ENCODE data around the gene PARP14. TPM values are rescaled to one million over a fixed set of nuclear protein-coding genes. Genes with fewer than 3 reads are reported as not detected.

The PARP14 gene
- total RNA-seq, 1 donor from 2014 or later = 131 TPM

GRCh38 chr3:122676759-122677158 lies 3.9 kb upstream of the PARP14 start:
- no peak for ATAC-seq
- Histone ChIP-seq H3K27me3 (no peaks in the 10 kb centered on the region), H3K4me3 (no peak overlapping the region), H3K36me3 (no peaks in the 10 kb centered on the region), H3K27ac (no peak overlapping the region), H3K9me3 (no peaks in the 10 kb centered on the region), H3K4me1 (peaks cover 20% of the 10 kb centered on the region)
- TF ChIP-seq CTCF (IDR thresholded peaks at IDR 0.05) = no peak
- intact Hi-C loops (cut with DNase I) = loop anchor here (5.0 kb wide), 1 partner anchor 114 kb away; the partner anchor contains the start of genes DTX3L and PARP9
- DNase-seq = no peak

- DNase-seq (no peak), ATAC-seq (no peak)
- Histone ChIP-seq H3K4me1 (peaks cover 24% of the 10 kb centered on the region), H3K27ac (no peak overlapping the region), H3K4me3 (no peak overlapping the region), H3K9me3 (no peaks in the 10 kb centered on the region), H3K36me3 (no peaks in the 10 kb centered on the region), H3K27me3 (no peaks in the 10 kb centered on the region)
- intact Hi-C loops (cut with DNase I) = loop anchor here (5.0 kb wide), 1 partner anchor 115 kb away; the partner anchor contains the start of genes DTX3L and PARP9
- no peak for TF ChIP-seq CTCF (IDR thresholded peaks at IDR 0.05)
Observed at GRCh38 chr3:122677216-122677615, 3.4 kb upstream of the PARP14 start.

GRCh38 chr3:122678506-122678905 lies 2.1 kb upstream of the PARP14 start:
- Histone ChIP-seq H3K36me3 (no peaks in the 10 kb centered on the region), H3K4me1 (peaks cover 32% of the 10 kb centered on the region), H3K27me3 (no peaks in the 10 kb centered on the region), H3K4me3 (no peak overlapping the region), H3K9me3 (no peaks in the 10 kb centered on the region), H3K27ac (peak overlapping the region; percentile 95)
- intact Hi-C loops (cut with DNase I) = loop anchor here (5.0 kb wide), 1 partner anchor 116 kb away; the partner anchor contains the start of genes DTX3L and PARP9
- no peak for DNase-seq
- ATAC-seq = no peak
- no peak for TF ChIP-seq CTCF (IDR thresholded peaks at IDR 0.05)

- ATAC-seq = peak; percentile 78
- Histone ChIP-seq H3K27me3 (no peaks in the 10 kb centered on the region), H3K4me3 (peak overlapping the region; percentile 65), H3K9me3 (no peaks in the 10 kb centered on the region), H3K27ac (peak overlapping the region; percentile 95), H3K36me3 (no peaks in the 10 kb centered on the region), H3K4me1 (peaks cover 40% of the 10 kb centered on the region)
- TF ChIP-seq CTCF (IDR thresholded peaks at IDR 0.05) = peak; percentile 82
- peak; percentile 83 for DNase-seq
- intact Hi-C loops (cut with DNase I) = loop anchor here (5.0 kb wide), 1 partner anchor 117 kb away; the partner anchor contains the start of genes DTX3L and PARP9
Observed at GRCh38 chr3:122679085-122679881, 1.4 kb upstream of the PARP14 start.

GRCh38 chr3:122679882-122680474 lies 661 bp upstream of the PARP14 start:
- peak; percentile 64 for DNase-seq
- Histone ChIP-seq H3K4me1 (peaks cover 44% of the 10 kb centered on the region), H3K27ac (peak overlapping the region; percentile 95), H3K9me3 (no peaks in the 10 kb centered on the region), H3K27me3 (no peaks in the 10 kb centered on the region), H3K36me3 (no peaks in the 10 kb centered on the region), H3K4me3 (peak overlapping the region; percentile 65)
- ATAC-seq = peak; percentile 13
- intact Hi-C loops (cut with DNase I) = loop anchor here (5.0 kb wide), 1 partner anchor 118 kb away; the partner anchor contains the start of genes DTX3L and PARP9
- TF ChIP-seq CTCF (IDR thresholded peaks at IDR 0.05) = no peak

Data from upper lobe of right lung (tissue), 1 donor.